Activated naive CD8-positive, alpha-beta T cell treated with anti-CD3 and anti-CD28 coated beads for 36 hours (primary cell): ENCODE data around the gene NEU2. TPM values are rescaled to one million over a fixed set of nuclear protein-coding genes. Genes with fewer than 3 reads are reported as not detected.
"Not testable (repeated sequence)": the region's sequence is repeated elsewhere in the genome, so short reads cannot be mapped to it uniquely, and the experiment has no call there.

ENCODE experiments used
- DNase-seq: peaks from one replicate; pipeline ENCODE4 v3.0.0; 2021
- H3K27ac Mint-ChIP-seq: one replicate; pipeline ENCODE4 v1.8.0; 2022; ENCODE audit warnings: mild to moderate bottlenecking, moderate library complexity, mixed read lengths
- H3K27me3 Mint-ChIP-seq: one replicate; pipeline ENCODE4 v1.8.0; 2022; ENCODE audit warnings: mild to moderate bottlenecking, mixed read lengths
- H3K36me3 Mint-ChIP-seq: one replicate; pipeline ENCODE4 v1.8.0; 2021; ENCODE audit warnings: mild to moderate bottlenecking, mixed read lengths
- H3K4me1 Mint-ChIP-seq: one replicate; pipeline ENCODE4 v1.8.0; 2021; ENCODE audit warnings: mixed read lengths
- H3K4me3 Mint-ChIP-seq: one replicate; pipeline ENCODE4 v1.8.0; 2022; ENCODE audit warnings: mild to moderate bottlenecking, moderate library complexity, mixed read lengths
- H3K9me3 Mint-ChIP-seq: one replicate; pipeline ENCODE4 v1.8.0; 2022; ENCODE audit warnings: mixed read lengths
- total RNA-seq, 2 experiments: library from RNA; stranded (reverse); gene quantifications; one replicate each; pipeline ENCODE4 v1.2.3, GENCODE V29; 2021

NEU2 gene
- total RNA-seq, 2 experiments from 2014 or later = not detected

DNA sequence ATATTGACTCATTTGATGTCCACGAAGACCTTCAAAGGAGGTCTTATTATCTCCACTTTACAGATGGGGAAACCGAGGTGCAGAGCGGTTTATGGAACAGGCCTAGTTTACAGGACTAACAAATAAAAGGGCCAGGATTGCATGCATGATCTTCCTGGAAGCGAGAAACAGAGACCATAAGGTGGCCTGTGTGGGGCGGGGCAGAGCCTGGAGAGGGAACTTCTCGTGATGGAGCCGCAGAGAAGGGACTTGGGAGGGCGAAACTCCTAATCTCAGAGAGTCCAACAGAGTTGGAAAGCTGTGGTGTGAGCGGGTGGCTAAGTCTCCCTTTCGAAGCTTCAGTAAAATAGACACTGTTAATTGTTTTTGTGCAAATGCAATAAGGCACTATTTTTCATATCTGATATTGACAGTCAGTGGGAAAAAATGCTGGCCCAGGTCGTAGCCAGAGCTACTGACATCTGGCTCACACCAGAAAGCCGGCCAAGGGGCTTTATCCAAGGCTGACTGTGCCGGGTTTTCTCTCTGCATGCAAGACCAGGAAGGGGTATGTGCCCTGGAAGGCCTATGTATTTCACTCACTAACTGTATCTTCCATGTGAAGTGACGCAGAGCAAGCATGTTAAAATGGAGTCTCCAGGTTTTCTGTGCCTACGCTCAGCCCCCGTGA is 32.2 kb downstream of the NEU2 start:
- H3K27ac Mint-ChIP-seq = no peak overlapping the region
- DNase-seq = no peak
- H3K9me3 Mint-ChIP-seq = no peaks in the 10 kb centered on the region
- H3K4me1 Mint-ChIP-seq = peaks cover 53% of the 10 kb centered on the region
- H3K36me3 Mint-ChIP-seq = peaks cover 34% of the 10 kb centered on the region
- no peaks in the 10 kb centered on the region for H3K27me3 Mint-ChIP-seq
- no peak overlapping the region for H3K4me3 Mint-ChIP-seq

DNA sequence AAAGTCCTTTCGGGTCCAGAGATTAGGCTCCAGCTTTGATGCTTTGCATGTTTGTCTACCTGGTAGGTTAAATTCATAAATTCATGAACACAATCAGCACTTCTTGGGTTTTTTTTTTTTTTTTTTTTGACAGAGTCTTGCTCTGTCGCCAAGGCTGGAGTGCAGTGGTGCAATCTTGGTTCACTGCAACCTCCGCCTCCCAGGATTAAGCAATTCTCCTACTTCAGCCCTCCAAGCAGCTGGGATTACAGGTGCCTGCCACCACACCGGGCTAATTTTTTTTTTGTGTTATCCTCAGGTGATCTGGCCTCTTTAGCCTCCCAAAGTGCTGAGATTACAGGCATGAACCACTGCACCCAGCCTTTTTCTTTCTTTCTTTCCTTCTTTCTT is 32.7 kb downstream of the NEU2 start:
- H3K4me3 Mint-ChIP-seq, H3K9me3 Mint-ChIP-seq, H3K27me3 Mint-ChIP-seq, H3K27ac Mint-ChIP-seq, DNase-seq: not testable (repeated sequence)
- Mint-ChIP-seq H3K4me1 (peaks cover 57% of the 10 kb centered on the region), H3K36me3 (peaks cover 38% of the 10 kb centered on the region)

DNA sequence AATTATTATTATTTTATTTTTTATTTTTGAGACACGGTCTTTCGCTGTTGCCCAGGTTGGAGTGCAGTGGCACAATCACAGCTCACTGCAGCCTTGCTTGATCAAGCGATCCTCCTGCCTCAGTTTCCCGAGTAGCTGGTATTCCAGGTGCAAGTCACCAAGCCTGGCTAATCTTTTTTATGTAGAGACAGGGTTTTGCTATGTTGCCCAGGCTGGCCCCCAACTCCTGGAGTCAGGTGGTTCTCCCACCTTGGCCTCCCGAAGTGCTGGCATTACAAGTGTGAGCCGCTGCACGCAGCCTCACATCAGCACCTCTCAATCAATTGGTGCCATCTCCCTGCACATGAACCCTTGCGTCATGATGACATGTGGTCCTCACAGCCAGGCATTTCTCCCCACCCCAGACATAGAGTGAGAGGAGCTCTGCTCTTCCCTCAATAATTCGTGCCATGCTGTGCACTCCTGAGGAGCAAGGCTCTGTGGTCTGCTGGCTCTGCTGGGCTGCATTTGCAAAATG is 33.5 kb downstream of the NEU2 start:
- Mint-ChIP-seq H3K9me3 (peaks cover 4% of the 10 kb centered on the region), H3K4me1 (peaks cover 65% of the 10 kb centered on the region), H3K27me3 (no peaks in the 10 kb centered on the region), H3K36me3 (peaks cover 45% of the 10 kb centered on the region), H3K27ac (no peak overlapping the region), H3K4me3 (no peak overlapping the region)
- DNase-seq = no peak

DNA sequence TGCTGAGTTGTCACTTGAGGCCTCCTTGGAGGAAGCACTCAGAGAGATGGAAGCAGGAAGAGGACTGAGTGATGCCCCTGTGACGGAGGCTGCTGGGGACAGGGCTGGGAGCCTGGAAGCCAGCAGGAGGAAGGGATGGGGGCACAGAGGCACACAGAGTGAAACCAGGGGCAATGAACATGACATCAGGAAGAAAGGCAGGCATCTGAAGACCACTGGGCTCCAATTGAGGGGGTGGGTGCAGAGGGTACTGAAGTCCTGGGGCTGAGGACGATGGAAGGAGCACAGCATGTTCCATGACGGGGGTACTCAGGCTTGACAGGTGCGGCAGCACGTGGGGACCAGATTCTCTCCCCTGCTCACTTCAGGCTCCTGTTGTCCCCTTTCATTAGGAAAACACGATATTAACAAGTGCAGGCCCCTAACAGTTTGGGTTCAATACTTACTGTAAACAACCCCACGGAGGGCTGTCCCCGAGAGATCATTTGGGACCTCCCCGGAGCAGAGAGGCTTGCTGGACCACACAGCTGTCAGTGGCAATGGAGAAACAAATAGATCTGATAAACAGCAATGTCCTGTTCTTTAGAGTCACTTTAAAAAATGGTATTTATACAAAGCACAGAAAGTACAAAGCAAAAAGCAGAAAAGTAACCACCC is 36.4 kb downstream of the NEU2 start:
- no peaks in the 10 kb centered on the region for H3K27me3 Mint-ChIP-seq
- peak overlapping the region; percentile 1 for H3K27ac Mint-ChIP-seq
- H3K36me3 Mint-ChIP-seq = peaks cover 52% of the 10 kb centered on the region
- peaks cover 8% of the 10 kb centered on the region for H3K9me3 Mint-ChIP-seq
- H3K4me3 Mint-ChIP-seq = no peak overlapping the region
- DNase-seq = no peak
- H3K4me1 Mint-ChIP-seq = peaks cover 51% of the 10 kb centered on the region

DNA sequence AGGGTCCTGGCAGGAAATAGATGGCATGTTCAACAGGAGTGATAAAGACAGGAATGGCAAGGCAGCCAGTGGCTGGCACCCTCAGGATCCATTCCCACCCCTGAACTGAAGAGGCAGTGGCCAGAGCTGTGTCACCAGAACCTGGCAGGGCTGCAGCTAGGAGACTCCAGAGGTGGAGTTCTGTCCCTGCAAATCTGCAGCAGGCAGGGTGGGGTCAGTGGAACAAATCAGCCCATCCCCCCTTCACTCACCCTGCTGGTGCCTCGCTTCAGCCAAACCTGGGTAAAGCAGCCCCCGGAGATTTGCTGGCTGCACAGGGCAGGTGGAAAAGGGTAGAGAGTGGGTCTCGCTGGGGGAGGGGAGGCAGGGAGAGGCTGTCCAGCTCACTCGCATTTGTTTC is 40.4 kb downstream of the NEU2 start:
- DNase-seq = no peak
- H3K4me1 Mint-ChIP-seq = peaks cover 35% of the 10 kb centered on the region
- peaks cover 8% of the 10 kb centered on the region for H3K9me3 Mint-ChIP-seq
- H3K27ac Mint-ChIP-seq = no peak overlapping the region
- peaks cover 38% of the 10 kb centered on the region for H3K36me3 Mint-ChIP-seq
- H3K27me3 Mint-ChIP-seq = no peaks in the 10 kb centered on the region
- H3K4me3 Mint-ChIP-seq = no peak overlapping the region

DNA sequence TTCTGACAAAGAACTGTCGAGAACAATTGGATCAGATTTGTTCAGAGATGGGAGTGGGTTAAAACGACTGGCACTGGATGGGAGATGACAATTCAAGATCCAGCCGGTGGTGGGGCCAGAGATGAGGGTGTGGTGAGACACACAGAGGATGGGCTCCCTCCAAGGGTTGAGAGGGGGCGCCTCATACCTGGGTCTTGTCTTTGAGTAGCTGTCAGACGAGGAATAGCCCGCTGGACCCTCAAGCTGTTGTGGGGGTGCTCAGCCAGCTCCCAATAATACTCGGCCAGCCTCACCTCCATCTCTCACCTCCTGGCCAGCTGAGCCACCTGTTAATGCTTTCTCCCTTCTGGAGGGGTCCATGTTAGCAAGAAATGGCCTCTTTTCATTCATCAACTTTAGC is 41.6 kb downstream of the NEU2 start:
- Mint-ChIP-seq H3K27me3 (no peaks in the 10 kb centered on the region), H3K9me3 (peaks cover 8% of the 10 kb centered on the region), H3K27ac (no peak overlapping the region), H3K4me1 (peaks cover 34% of the 10 kb centered on the region), H3K36me3 (peaks cover 39% of the 10 kb centered on the region), H3K4me3 (no peak overlapping the region)
- DNase-seq = no peak

DNA sequence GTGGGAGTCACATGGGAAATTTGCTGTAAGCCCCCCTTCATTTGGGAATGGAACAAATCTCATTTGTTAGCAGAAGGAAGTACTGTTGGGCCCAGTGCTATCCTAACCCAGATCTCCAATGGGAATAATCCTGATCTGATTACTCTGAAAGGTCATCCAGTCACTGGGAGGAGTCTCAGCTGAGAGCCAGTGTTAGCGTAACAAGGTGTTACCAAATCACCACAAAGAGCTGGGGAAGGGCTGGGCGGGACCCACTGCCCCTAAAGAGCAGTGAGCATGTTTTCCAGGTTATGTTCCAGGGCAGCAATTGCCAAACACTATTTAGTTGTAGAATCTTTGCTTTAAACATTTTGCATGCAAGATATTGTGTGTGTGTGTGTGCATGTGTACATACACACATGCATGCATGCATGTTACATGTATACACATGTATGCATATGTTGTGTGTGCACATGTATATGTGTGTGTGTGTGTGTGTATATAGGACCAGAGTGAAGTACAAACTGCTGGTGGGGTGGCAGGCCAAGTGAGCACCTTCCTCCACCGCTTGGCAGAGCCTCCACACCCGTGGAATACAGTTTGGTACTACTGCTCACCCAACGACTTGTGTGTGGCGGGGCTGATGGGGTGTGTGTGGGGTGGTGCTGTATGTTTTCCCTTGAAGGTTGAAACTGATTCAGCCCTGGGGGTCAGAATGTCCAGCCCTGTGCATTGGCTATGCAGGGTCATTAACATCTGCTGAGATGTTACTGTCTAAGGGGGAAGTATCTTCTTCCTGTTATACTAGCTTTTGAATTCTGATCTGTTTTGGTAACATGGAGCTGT is 42.9 kb downstream of the NEU2 start:
- no peak overlapping the region for H3K27ac Mint-ChIP-seq
- H3K4me3 Mint-ChIP-seq = no peak overlapping the region
- H3K36me3 Mint-ChIP-seq = peaks cover 45% of the 10 kb centered on the region
- H3K27me3 Mint-ChIP-seq = no peaks in the 10 kb centered on the region
- no peak for DNase-seq
- H3K4me1 Mint-ChIP-seq = peaks cover 35% of the 10 kb centered on the region
- peaks cover 8% of the 10 kb centered on the region for H3K9me3 Mint-ChIP-seq

DNA sequence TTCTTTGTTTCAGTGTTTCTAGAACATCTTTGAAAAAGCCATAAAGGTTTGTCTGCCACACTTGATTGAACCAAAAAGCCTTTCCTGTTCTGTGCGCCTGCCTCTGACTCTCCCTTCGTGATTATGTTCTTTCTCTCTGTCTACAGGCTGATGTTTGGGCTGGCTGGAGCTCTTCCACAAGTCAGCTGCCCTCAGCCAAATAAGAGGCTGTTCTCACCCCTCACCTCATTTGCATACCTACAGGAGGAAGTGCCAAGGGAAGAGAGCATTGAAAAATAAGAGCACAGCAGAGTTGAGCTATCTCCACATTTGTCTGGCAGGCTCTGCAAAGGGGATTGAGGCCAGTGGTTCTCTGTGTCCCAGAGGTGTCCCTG is 43.5 kb downstream of the NEU2 start:
- peaks cover 35% of the 10 kb centered on the region for H3K4me1 Mint-ChIP-seq

DNA sequence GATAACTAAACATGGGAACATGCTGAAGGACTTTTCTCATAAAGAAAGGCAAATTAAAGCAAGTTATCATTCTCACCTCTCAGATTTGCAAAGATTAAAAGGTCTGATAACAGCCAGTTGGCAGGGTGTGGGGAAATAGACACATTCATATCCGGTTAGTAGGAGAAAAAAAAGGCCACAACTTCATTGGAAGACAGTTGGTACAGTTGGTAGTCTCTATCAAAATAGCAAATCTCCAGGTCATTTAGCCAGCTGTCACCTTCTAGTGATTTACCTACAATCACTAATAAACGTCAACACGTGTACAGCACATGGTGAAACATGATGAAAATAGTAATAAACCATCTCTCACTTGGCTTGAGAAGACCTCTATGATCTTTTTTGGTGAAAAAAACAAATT is 44.3 kb downstream of the NEU2 start:
- H3K27ac Mint-ChIP-seq = no peak overlapping the region
- H3K27me3 Mint-ChIP-seq = no peaks in the 10 kb centered on the region
- no peak overlapping the region for H3K4me3 Mint-ChIP-seq
- no peak for DNase-seq
- peaks cover 39% of the 10 kb centered on the region for H3K4me1 Mint-ChIP-seq
- H3K9me3 Mint-ChIP-seq = peaks cover 2% of the 10 kb centered on the region
- peaks cover 45% of the 10 kb centered on the region for H3K36me3 Mint-ChIP-seq

More for the DNA sequence above, 43.5 kb downstream of the NEU2 start:
- peaks cover 44% of the 10 kb centered on the region for H3K36me3 Mint-ChIP-seq
- peaks cover 4% of the 10 kb centered on the region for H3K9me3 Mint-ChIP-seq
- H3K27me3 Mint-ChIP-seq = no peaks in the 10 kb centered on the region
- no peak overlapping the region for H3K4me3 Mint-ChIP-seq
- H3K27ac Mint-ChIP-seq = no peak overlapping the region
- DNase-seq = no peak

DNA sequence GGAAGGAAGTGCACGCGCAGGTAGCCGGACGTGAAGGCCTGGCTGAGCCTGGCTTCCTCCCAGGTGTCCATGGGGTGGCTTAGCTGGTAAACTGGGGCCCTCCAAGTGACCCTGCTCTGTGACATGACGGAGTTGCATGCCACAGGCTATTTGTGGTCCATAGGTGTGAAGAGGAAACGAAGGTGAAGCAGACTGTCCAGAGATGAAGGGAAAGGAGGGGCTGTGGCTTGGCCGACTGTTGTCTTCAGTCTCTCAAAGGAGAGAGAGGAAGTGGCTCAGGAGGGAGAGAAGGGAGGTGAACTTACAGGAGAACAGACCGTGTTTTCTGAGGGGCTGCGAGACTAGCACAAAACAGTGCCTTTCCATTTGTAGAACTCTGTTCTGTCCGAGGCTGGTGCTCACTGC is 47.0 kb downstream of the NEU2 start:
- H3K27ac Mint-ChIP-seq = peak overlapping the region; percentile 83
- H3K4me1 Mint-ChIP-seq = peaks cover 62% of the 10 kb centered on the region
- H3K4me3 Mint-ChIP-seq = peak overlapping the region; percentile 56
- peaks cover 56% of the 10 kb centered on the region for H3K36me3 Mint-ChIP-seq
- no peaks in the 10 kb centered on the region for H3K9me3 Mint-ChIP-seq
- DNase-seq = no peak
- H3K27me3 Mint-ChIP-seq = no peaks in the 10 kb centered on the region

DNA sequence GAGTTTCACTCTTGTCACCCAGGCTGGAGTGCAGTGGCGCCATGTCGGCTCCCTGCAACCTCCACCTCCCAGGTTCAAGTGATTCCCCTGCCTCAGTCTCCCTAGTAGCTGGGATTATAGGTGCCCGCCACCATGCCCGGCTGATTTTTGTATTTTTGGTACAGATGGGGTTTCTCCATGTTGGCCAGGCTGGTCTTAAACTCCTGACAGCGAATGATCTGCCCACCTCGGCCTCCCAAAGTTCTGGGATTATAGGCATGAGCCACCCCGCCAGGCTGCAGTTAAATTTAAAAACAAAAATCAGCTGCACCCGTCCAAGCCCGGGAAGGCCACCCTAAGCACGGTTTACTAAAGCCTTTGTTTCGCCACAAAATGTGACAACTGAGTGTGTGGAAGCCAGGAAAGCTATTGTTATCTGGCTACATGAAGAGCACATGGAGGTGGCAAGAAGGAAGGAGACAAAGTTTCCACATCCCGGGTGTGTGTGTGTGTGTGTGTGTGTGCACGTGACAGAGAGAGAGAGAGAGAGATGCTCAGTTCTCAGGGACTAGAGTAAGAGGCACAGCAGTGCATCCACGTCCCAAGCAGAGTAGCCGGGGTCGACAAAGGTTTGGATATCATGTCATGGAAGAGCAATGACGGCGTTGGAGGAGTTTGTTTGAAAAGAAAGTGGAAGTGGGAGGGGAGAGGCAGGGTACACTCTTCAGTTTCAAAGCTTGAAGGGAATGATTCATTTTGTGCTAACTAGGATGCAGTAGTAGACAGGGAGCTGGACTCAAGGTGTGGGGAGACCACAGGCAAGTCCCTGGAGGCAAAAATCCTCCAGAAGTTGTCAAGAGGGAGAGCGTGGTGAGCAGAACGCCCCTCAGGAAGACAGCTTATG is 47.7 kb downstream of the NEU2 start:
- H3K4me3 Mint-ChIP-seq = peak overlapping the region; percentile 5
- H3K36me3 Mint-ChIP-seq = peaks cover 59% of the 10 kb centered on the region
- H3K4me1 Mint-ChIP-seq = peaks cover 69% of the 10 kb centered on the region
- peak; percentile 19 for DNase-seq
- H3K9me3 Mint-ChIP-seq = no peaks in the 10 kb centered on the region
- H3K27me3 Mint-ChIP-seq = no peaks in the 10 kb centered on the region
- peak overlapping the region; percentile 87 for H3K27ac Mint-ChIP-seq

DNA sequence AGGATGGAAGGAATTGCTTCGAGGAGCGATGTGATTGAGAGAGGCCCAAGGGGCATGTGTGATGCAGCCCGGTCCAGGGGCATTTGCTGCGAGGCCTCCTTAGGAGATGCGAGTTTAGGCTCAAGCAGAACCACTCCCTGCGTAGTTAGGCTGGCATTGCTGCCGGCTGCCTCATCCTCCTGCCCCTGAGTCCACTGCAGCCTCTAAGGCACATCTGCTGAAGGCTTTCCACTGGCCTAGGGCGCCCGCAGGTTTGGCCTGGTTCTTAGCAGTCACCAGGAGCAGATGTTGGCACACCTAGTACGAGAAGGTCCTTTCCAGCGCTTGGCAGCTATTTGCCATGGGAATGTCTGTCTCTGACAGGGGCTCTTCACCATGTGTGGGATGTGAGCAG is 48.4 kb downstream of the NEU2 start:
- H3K36me3 Mint-ChIP-seq = peaks cover 66% of the 10 kb centered on the region

DNA sequence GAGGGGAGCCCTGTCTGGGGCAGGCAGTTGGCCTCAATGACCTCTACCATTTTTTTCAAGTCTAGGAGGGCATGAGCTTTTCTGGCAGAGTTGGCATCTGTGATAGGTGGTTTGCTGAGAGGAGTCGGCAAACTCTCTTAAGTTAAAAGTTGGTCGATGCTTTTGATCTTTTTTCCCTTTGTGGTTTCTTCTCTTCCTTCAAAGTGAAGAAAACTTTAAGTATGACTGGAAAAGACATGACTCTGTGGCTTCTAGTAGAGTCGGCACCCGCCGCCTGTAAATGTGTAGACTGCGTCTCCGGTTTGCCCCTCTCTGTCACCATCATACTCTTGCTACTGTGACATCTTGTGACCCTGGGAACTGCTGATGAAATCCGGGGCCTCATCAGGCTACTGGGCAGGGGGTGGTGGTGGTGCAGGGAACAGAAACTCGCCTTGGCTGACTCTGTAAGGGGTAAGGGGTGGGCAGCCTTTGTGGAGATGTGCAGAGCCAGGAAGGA is 48.8 kb downstream of the NEU2 start:
- DNase-seq = peak; percentile 70
- Mint-ChIP-seq H3K36me3 (peaks cover 69% of the 10 kb centered on the region), H3K27ac (peak overlapping the region; percentile 87), H3K4me3 (peak overlapping the region; percentile 47), H3K4me1 (peaks cover 78% of the 10 kb centered on the region), H3K9me3 (no peaks in the 10 kb centered on the region), H3K27me3 (no peaks in the 10 kb centered on the region)

More for the DNA sequence above, 48.4 kb downstream of the NEU2 start:
- no peaks in the 10 kb centered on the region for H3K27me3 Mint-ChIP-seq
- no peak for DNase-seq
- H3K4me3 Mint-ChIP-seq = peak overlapping the region; percentile 47
- H3K4me1 Mint-ChIP-seq = peaks cover 76% of the 10 kb centered on the region
- peak overlapping the region; percentile 87 for H3K27ac Mint-ChIP-seq
- no peaks in the 10 kb centered on the region for H3K9me3 Mint-ChIP-seq

DNA sequence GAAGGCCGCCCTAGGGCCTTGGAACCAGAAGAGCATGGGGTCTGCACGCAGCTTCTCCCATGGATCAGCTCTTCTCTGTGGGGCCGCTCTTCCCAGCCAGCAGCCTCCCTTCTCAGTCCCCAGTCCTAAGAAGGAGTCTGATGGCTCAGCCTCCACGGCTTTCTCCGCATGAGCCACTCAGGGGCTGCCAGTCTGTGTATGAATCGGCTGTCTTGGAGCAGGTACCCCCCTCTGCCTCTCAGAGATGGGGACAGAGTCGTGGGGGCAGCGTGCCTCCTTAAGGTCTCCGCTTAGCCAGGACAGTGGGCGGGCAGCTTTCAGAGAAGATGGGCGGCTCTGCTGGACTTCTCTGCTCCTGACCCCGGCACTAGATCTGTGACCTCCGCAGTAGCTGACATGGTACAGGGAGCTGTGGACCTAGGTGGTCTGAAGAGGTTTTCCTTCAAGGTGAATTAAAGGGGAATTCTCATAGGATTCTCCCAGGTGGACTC is 49.3 kb downstream of the NEU2 start:
- no peaks in the 10 kb centered on the region for H3K27me3 Mint-ChIP-seq
- peak overlapping the region; percentile 87 for H3K27ac Mint-ChIP-seq
- peaks cover 83% of the 10 kb centered on the region for H3K4me1 Mint-ChIP-seq
- DNase-seq = no peak
- peak overlapping the region; percentile 47 for H3K4me3 Mint-ChIP-seq
- peaks cover 68% of the 10 kb centered on the region for H3K36me3 Mint-ChIP-seq
- H3K9me3 Mint-ChIP-seq = no peaks in the 10 kb centered on the region
